ENCODE measurements around the gene CFAP299.
"Not testable (repeated sequence)": the region's sequence is repeated elsewhere in the genome, so short reads cannot be mapped to it uniquely, and the experiment has no call there.

The CFAP299 gene

GRCh38 chr4:80434238-80434637 is 98.7 kb downstream of the CFAP299 start:
- DNase-seq (ENCODE audit: low read depth) = peak; percentile 23
- H3K4me3 ChIP-seq (ENCODE audit: control insufficient read depth, low read depth, low read length) = no peak overlapping the region
- TF ChIP-seq CTCF (IDR thresholded peaks at IDR 0.05; ENCODE audit: control insufficient read depth, insufficient read depth, low read depth, low read length, missing control alignments) = no peak

GRCh38 chr4:80438016-80438415 is 102.5 kb downstream of the CFAP299 start:
- DNase-seq (ENCODE audit: low read depth) = no peak
- TF ChIP-seq CTCF (IDR thresholded peaks at IDR 0.05; ENCODE audit: control insufficient read depth, insufficient read depth, low read depth, low read length, missing control alignments) = no peak
- H3K4me3 ChIP-seq (ENCODE audit: control insufficient read depth, low read depth, low read length) = no peak overlapping the region

GRCh38 chr4:80439294-80440061 is 103.9 kb downstream of the CFAP299 start:
- not testable (repeated sequence) for DNase-seq (ENCODE audit: low read depth); H3K4me3 ChIP-seq (ENCODE audit: control insufficient read depth, low read depth, low read length)

GRCh38 chr4:80446248-80446647 is 110.7 kb downstream of the CFAP299 start:
- no peak for DNase-seq (ENCODE audit: low read depth)
- no peak overlapping the region for H3K4me3 ChIP-seq (ENCODE audit: control insufficient read depth, low read depth, low read length)
- TF ChIP-seq CTCF (IDR thresholded peaks at IDR 0.05; ENCODE audit: control insufficient read depth, insufficient read depth, low read depth, low read length, missing control alignments) = no peak

GRCh38 chr4:80446664-80447063 is 111.1 kb downstream of the CFAP299 start:
- peak; percentile 47 for DNase-seq (ENCODE audit: low read depth)
- TF ChIP-seq CTCF (IDR thresholded peaks at IDR 0.05; ENCODE audit: control insufficient read depth, insufficient read depth, low read depth, low read length, missing control alignments) = no peak

GRCh38 chr4:80447493-80447892 is 112.0 kb downstream of the CFAP299 start:
- TF ChIP-seq CTCF (IDR thresholded peaks at IDR 0.05; ENCODE audit: control insufficient read depth, insufficient read depth, low read depth, low read length, missing control alignments) = no peak
- no peak overlapping the region for H3K4me3 ChIP-seq (ENCODE audit: control insufficient read depth, low read depth, low read length)

More at GRCh38 chr4:80446664-80447063, 111.1 kb downstream of the CFAP299 start:
- H3K4me3 ChIP-seq (ENCODE audit: control insufficient read depth, low read depth, low read length) = no peak overlapping the region

GRCh38 chr4:80448056-80448455 is 112.5 kb downstream of the CFAP299 start:
- DNase-seq (ENCODE audit: low read depth) = no peak
- no peak for TF ChIP-seq CTCF (IDR thresholded peaks at IDR 0.05; ENCODE audit: control insufficient read depth, insufficient read depth, low read depth, low read length, missing control alignments)
- no peak overlapping the region for H3K4me3 ChIP-seq (ENCODE audit: control insufficient read depth, low read depth, low read length)

More at GRCh38 chr4:80447493-80447892, 112.0 kb downstream of the CFAP299 start:
- no peak for DNase-seq (ENCODE audit: low read depth)
